GM12872 (cell line): ENCODE results near the gene C20orf202.

Experiments
- TF ChIP-seq, protein P1 (sequence below): IDR thresholded peaks from 3 replicates; pipeline ENCODE4 v1.5.1; 2011; ENCODE audit warnings: low read depth, mild to moderate bottlenecking, low read length, moderate library complexity; ENCODE audit not compliant: insufficient read depth

C20orf202 gene

DNA sequence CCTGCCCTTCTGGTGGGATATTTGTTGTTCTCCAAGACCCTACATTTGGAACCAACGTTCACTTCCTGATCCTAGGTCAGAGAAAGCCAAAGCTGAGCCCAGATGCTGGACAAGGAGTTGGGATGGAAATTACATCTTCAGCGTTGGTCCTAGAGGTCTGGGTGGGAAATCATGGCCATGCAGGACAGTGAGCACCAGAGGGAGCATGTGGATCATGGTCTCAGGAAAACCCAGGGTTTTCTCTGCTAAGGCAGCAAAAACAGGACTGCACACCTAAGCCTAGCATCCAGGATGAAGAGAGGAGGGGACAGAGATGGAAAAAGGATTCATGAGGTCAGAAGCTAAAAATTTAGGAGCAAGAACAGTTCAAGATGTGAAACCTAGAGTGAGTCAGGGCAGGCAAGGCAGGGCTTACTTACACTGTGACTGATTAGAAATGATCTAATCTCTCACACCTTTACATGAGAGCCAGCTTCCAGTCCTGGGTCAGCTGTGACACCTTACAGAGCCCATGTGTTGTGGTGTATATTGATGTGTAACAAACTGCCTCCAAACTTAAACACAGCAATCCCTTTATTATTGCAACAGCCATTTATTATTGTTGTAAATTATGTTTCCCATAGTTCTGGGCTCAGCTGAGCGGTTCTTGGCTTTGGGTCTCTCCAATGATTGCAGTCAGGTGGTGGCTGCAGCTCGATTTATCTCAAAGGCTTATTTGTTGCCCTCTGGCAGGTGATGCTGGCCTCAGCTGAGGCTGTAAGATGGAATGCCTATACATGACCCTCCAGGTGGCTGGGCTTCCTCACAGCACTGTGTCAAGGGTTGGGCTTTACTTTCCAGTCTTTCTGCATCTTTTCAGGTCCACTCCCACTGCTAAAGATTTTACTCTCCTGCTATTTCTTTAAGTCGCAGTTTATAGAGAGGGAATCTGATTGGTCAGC lies 6.5 kb downstream of the C20orf202 start:
- TF ChIP-seq, protein P1, sequence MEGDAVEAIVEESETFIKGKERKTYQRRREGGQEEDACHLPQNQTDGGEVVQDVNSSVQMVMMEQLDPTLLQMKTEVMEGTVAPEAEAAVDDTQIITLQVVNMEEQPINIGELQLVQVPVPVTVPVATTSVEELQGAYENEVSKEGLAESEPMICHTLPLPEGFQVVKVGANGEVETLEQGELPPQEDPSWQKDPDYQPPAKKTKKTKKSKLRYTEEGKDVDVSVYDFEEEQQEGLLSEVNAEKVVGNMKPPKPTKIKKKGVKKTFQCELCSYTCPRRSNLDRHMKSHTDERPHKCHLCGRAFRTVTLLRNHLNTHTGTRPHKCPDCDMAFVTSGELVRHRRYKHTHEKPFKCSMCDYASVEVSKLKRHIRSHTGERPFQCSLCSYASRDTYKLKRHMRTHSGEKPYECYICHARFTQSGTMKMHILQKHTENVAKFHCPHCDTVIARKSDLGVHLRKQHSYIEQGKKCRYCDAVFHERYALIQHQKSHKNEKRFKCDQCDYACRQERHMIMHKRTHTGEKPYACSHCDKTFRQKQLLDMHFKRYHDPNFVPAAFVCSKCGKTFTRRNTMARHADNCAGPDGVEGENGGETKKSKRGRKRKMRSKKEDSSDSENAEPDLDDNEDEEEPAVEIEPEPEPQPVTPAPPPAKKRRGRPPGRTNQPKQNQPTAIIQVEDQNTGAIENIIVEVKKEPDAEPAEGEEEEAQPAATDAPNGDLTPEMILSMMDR, result peak; percentile 19; the same call in 1 of the 3 replicates

- TF ChIP-seq, protein P1, result no peak
Observed at GRCh38 chr20:1210501-1210900, 7.2 kb downstream of the C20orf202 start.

- TF ChIP-seq, protein P1, result no peak
Observed at GRCh38 chr20:1212023-1212422, 8.8 kb downstream of the C20orf202 start.

- TF ChIP-seq, protein P1, result peak; percentile 80
Observed at GRCh38 chr20:1212607-1213396, 9.5 kb downstream of the C20orf202 start.

GRCh38 chr20:1214838-1215261 lies 11.6 kb downstream of the C20orf202 start:
- TF ChIP-seq, protein P1, result no peak

DNA sequence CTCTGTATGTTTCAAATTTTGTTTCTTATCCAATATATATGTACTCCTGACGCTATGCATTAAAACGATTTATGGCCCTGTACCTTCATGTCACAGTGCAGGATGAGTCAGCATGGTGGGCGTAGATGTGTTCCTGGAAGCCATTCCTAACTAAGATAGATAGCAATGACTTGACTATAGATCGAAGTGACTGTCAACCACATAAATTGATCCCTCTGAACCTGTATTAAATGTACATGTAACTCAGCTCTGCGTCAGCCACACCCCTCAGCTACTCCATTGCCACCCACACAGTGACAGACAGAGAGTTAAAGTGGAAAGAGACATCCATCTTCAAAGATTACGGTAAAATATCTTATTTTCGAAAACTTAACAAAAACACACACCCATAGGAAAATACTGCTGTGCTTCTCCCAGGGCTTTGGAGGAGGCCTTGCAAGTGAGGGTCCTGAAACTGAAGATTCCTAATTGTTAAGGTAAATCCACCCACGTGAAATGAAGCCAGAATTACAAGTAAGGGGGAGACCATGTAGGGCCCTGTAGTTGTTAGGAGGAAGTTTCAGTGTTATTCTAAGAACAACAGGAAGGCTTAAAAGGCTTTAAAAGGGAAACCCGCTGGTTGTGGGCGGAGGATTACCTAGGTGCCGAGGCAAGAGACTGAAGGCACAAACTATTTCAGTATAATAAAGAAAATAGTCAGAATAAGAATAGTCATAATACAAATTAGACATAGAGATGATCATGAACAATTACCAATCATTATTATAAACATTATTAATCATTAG lies 12.3 kb downstream of the C20orf202 start:
- TF ChIP-seq, protein P1, result no peak
